Endothelial cell of umbilical vein (primary cell): ENCODE results near the gene SCG3. TPM values are rescaled to one million over a fixed set of nuclear protein-coding genes. Genes with fewer than 3 reads are reported as not detected.

ENCODE experiments used
- Bru-seq: library from RNA; stranded (reverse); fragments of 400-500 nt; gene quantifications from one replicate; lab custom pipeline; 2021; lab: Mats Ljungman, UMichigan
- BruChase-seq, 2 experiments: library from RNA; stranded (reverse); fragments of 400-500 nt; gene quantifications; one replicate each; lab custom pipeline; 2021; lab: Mats Ljungman, UMichigan
- BruUV-seq: library from RNA; stranded (reverse); fragments of 400-500 nt; replicated peaks from 2 replicates; lab custom pipeline; 2021; lab: Mats Ljungman, UMichigan
- CTCF ChIA-PET: fragments of 300-600, 350-600 bp; sonication (Branson Sonifier 250); formaldehyde crosslinking; loops from one replicate; lab custom pipeline; 2021; ENCODE audit warnings: antibody characterized with exemption, inconsistent platforms; lab: Charles Lee
- POLR2A ChIA-PET: fragments of 300-600, 350-600 bp; sonication (Branson Sonifier 250); formaldehyde crosslinking; loops from one replicate; lab custom pipeline; 2021; ENCODE audit warnings: antibody characterized with exemption, inconsistent platforms; lab: Charles Lee
- DNase-seq: peaks from one replicate; pipeline ENCODE4 v3.0.0-alpha.2; 2011; ENCODE audit warnings: low read depth, low spot score
- FAIRE-seq: peaks from 2 replicates; lab custom pipeline; 2011; peaks lifted over from hg19 to GRCh38; lab: Jason Lieb, UNC
- H2AFZ ChIP-seq: 2 replicates; pipeline ENCODE4 v1.6.0; 2012; ENCODE audit warnings: low read depth, low read length, control low read depth, inconsistent platforms
- H3K27ac ChIP-seq: 2 replicates; pipeline ENCODE4 v1.5.1; 2011; ENCODE audit warnings: low read depth, mild to moderate bottlenecking, control low read depth, low read length, moderate library complexity; ENCODE audit not compliant: insufficient read depth
- H3K27me3 ChIP-seq, 2 experiments: 2 replicates each; pipeline versions ENCODE4 v1.6.0 to v1.6.1; 2011; ENCODE audit warnings: low read length in 2 of 2, mixed read lengths in 1 of 2; ENCODE audit not compliant: control insufficient read depth in 2 of 2, insufficient read depth in 2 of 2
- H3K36me3 ChIP-seq, 2 experiments: 2 replicates in 1 of 2; 3 replicates in 1 of 2; pipeline ENCODE4 v1.5.1; 2011; ENCODE audit warnings: low read length in 2 of 2, mild to moderate bottlenecking in 1 of 2, moderate library complexity in 1 of 2; ENCODE audit not compliant: control insufficient read depth in 2 of 2, insufficient read depth in 2 of 2; ENCODE audit errors: extremely low read depth in 1 of 2
- H3K4me1 ChIP-seq: 3 replicates; pipeline ENCODE4 v1.5.1; 2011; ENCODE audit warnings: mild to moderate bottlenecking, low read length; ENCODE audit not compliant: control insufficient read depth, insufficient read depth; ENCODE audit errors: extremely low read depth
- H3K4me2 ChIP-seq: 2 replicates; pipeline ENCODE4 v1.6.1; 2011; ENCODE audit warnings: low read length, control low read depth, mixed read lengths; ENCODE audit not compliant: insufficient read depth
- H3K4me3 ChIP-seq, 3 experiments: fragments of 200-600 bp in 1 of 3; sonication (generic), shearing (Covaris generic) in 1 of 3; replicated peaks in 1 of 3; 2 replicates each; pipeline ENCODE4 v1.5.1; 2011 to 2016; ENCODE audit warnings: control low read depth in 3 of 3, low read length in 3 of 3, mild to moderate bottlenecking in 2 of 3, inconsistent platforms in 1 of 3, low read depth in 1 of 3, moderate library complexity in 1 of 3; ENCODE audit not compliant: insufficient read depth in 1 of 3
- H3K79me2 ChIP-seq: 2 replicates; pipeline ENCODE4 v1.6.0; 2012; ENCODE audit warnings: low read length, inconsistent platforms; ENCODE audit not compliant: control insufficient read depth, insufficient read depth
- H3K9ac ChIP-seq: replicated peaks from 2 replicates; pipeline ENCODE3; 2011; ENCODE audit warnings: low read length, control low read depth; ENCODE audit not compliant: insufficient read depth; ENCODE audit errors: extremely low read depth
- H3K9me1 ChIP-seq: replicated peaks from 3 replicates; pipeline ENCODE4 v1.6.0; 2011; ENCODE audit warnings: mild to moderate bottlenecking, low read length; ENCODE audit not compliant: control insufficient read depth, insufficient read depth; ENCODE audit errors: extremely low read depth
- H3K9me3 ChIP-seq: replicated peaks from 2 replicates; pipeline ENCODE4 v1.5.1; 2012; ENCODE audit warnings: low read length, inconsistent platforms; ENCODE audit not compliant: control insufficient read depth, insufficient read depth
- H4K20me1 ChIP-seq: replicated peaks from 2 replicates; pipeline ENCODE3; 2011; ENCODE audit warnings: mild to moderate bottlenecking, low read length; ENCODE audit not compliant: control insufficient read depth, insufficient read depth; ENCODE audit errors: extremely low read depth
- CTCF ChIP-seq, 2 donors: IDR thresholded peaks; 1 replicate in 1 of 2; 2 replicates in 1 of 2; pipeline ENCODE4 v1.5.1; 2011; ENCODE audit warnings: low read length in 2 of 2, mild to moderate bottlenecking in 2 of 2, moderate library complexity in 2 of 2, control low read depth in 1 of 2, inconsistent platforms in 1 of 2, low read depth in 1 of 2; ENCODE audit not compliant: insufficient read depth in 1 of 2; ENCODE audit errors: extremely low read depth in 1 of 2
- FOS ChIP-seq: IDR thresholded peaks from 2 replicates; pipeline ENCODE4 v1.6.1; 2011; ENCODE audit warnings: mild to moderate bottlenecking, low read length, moderate library complexity, borderline replicate concordance; ENCODE audit not compliant: insufficient read depth
- GATA2 ChIP-seq: IDR thresholded peaks from 2 replicates; pipeline ENCODE4 v1.7.0; 2011; ENCODE audit warnings: low read depth, mild to moderate bottlenecking, moderate library complexity, mixed read lengths, low read length; ENCODE audit not compliant: insufficient read length, insufficient read depth
- JUN ChIP-seq: IDR thresholded peaks from 2 replicates; pipeline ENCODE4 v1.6.1; 2011; ENCODE audit warnings: borderline replicate concordance, low read depth; ENCODE audit not compliant: insufficient read length, insufficient read depth
- MAX ChIP-seq: IDR thresholded peaks from 2 replicates; pipeline ENCODE4 v1.6.1; 2011; ENCODE audit not compliant: insufficient read depth, insufficient read length
- POLR2A ChIP-seq: IDR thresholded peaks from 2 replicates; pipeline ENCODE4 v1.6.1; 2012; ENCODE audit warnings: low read depth, mild to moderate bottlenecking, control low read depth, low read length
- dilution Hi-C: fragments of 300-500 bp; cut with MboI; formaldehyde crosslinking; loops from one replicate; pipeline ENCODE4 v1.15.0; 2019; ENCODE audit warnings: low sequenced_read_pairs; ENCODE audit not compliant: extremely low pct_ligation_motif_present
- intact Hi-C: fragments of 100-400 bp; cut with micrococcal nuclease; formaldehyde crosslinking; loops from one replicate; pipeline ENCODE4 v1.10.0; 2022
- long read RNA-seq: library from polyadenylated mRNA; stranded (forward); transcript quantifications from one replicate; pipeline ENCODE4 v2.0.0, GENCODE V29; 2021
- polyA minus RNA-seq, 3 experiments: library from RNA; depleted of rRNA, polyadenylated mRNA; stranded (reverse); fragments of >200 nt; gene quantifications; 1 replicate in 1 of 3; 2 replicates in 2 of 3; pipeline ENCODE4 v1.2.3, GENCODE V29; 2011
- polyA plus RNA-seq, 4 experiments: library from polyadenylated mRNA; depleted of rRNA in 3 of 4; stranded (reverse) in 3 of 4; unstranded in 1 of 4; fragments of >200 nt; gene quantifications; 2 replicates each; pipeline versions ENCODE4 v1.2.1 to v1.2.3, GENCODE V29; 2011 to 2012; ENCODE audit warnings: missing spikeins in 1 of 4
- total RNA-seq: library from RNA; stranded (reverse); gene quantifications from 2 replicates; pipeline ENCODE4 v1.2.3, GENCODE V29; 2021

The SCG3 gene
- total RNA-seq = not detected in 2 replicates
- polyA plus RNA-seq = not detected in 2 replicates
- not detected in 2 replicates for polyA plus RNA-seq (2011; cell fraction: cytosol; rRNA removed)
- not detected in 2 replicates for polyA plus RNA-seq (2011; cell fraction: nucleus; rRNA removed)
- polyA plus RNA-seq (2012) = not detected in 2 replicates
- polyA minus RNA-seq = 0.08 and 0.15 TPM in 2 replicates
- not detected for polyA minus RNA-seq (2011; cell fraction: cytosol; rRNA and poly(A)+ RNA removed)
- not detected in 2 replicates for polyA minus RNA-seq (2011; cell fraction: nucleus; rRNA and poly(A)+ RNA removed)
- percentile 5 among the genes with signal in this experiment for Bru-seq, nascent RNA
- percentile 3 among the genes with signal in this experiment for BruChase-seq, experiment 1, labeled RNA remaining after a 6-hour chase
- BruChase-seq, experiment 2, labeled RNA remaining after a 2-hour chase = not detected
- long read RNA-seq = 0 reads

- H3K9ac ChIP-seq = no peak within 1 kb of the TSS
- intact Hi-C loops (no loop called here), dilution Hi-C loops (no loop called here)
- peak; percentile 63 for DNase-seq
- no peaks in the 10 kb centered on the region for H3K79me2 ChIP-seq
- no peaks in the 10 kb centered on the region for H3K9me1 ChIP-seq
- H3K27me3 ChIP-seq = peaks cover 0 to 34% of the 10 kb centered on the region in 2 experiments
- BruUV-seq = no TSS peak
- H2AFZ ChIP-seq = no peak within 1 kb of the TSS
- no peak within 1 kb of the TSS for H3K4me3 ChIP-seq
- ChIA-PET POLR2A (no interaction called here), CTCF (interaction anchor here (0.8 to 2.0 kb wide), 7 partner anchors 9 to 95 kb away, joined by 3 to 6 read pairs (median 3); partner anchors contain the start of genes DMXL2 and LYSMD2)
- peak; percentile 64 for FAIRE-seq
- no peak within 1 kb of the TSS for H3K27ac ChIP-seq
- no peaks in the 10 kb centered on the region for H3K36me3 ChIP-seq
- no peaks in the 10 kb centered on the region for H3K4me1 ChIP-seq
- H3K9me3 ChIP-seq = no peaks in the 10 kb centered on the region
- TF ChIP-seq POLR2A = no peak
- TF ChIP-seq GATA2 = no peak
- no peak for TF ChIP-seq MAX
- no peak for TF ChIP-seq JUN
- H4K20me1 ChIP-seq = no peaks in the 10 kb centered on the region
- H3K4me2 ChIP-seq = no peak within 1 kb of the TSS
Observed at GRCh38 chr15:51681303-51681963, at the start of gene SCG3. Gene SCG3, plus strand, starts transcription at chr15:51681503. Its CDS starts 253 bp downstream, at chr15:51681756.

- H3K4me3 ChIP-seq = no peak overlapping the region
- H3K27ac ChIP-seq = no peak overlapping the region
- no peaks in the 10 kb centered on the region for H3K36me3 ChIP-seq
- H3K4me2 ChIP-seq = no peak overlapping the region
- intact Hi-C loops = no loop called here
- H4K20me1 ChIP-seq = no peaks in the 10 kb centered on the region
- ChIA-PET POLR2A (no interaction called here), CTCF (interaction anchor here (2.1 to 2.3 kb wide), 2 partner anchors 15 to 142 kb away, joined by 8 to 9 read pairs; no protein-coding TSS in a partner anchor)
- no peak overlapping the region for H3K9ac ChIP-seq
- H2AFZ ChIP-seq = no peak overlapping the region
- H3K27me3 ChIP-seq = peaks cover 0 to 5% of the 10 kb centered on the region in 2 experiments
- dilution Hi-C loops = no loop called here
- DNase-seq (no peak), FAIRE-seq (no peak)
- H3K9me3 ChIP-seq = no peaks in the 10 kb centered on the region
- H3K9me1 ChIP-seq = no peaks in the 10 kb centered on the region
- no peaks in the 10 kb centered on the region for H3K79me2 ChIP-seq
- BruUV-seq = no TSS peak
- H3K4me1 ChIP-seq = no peaks in the 10 kb centered on the region
- no peak for TF ChIP-seq JUN
- no peak for TF ChIP-seq POLR2A
- no peak for TF ChIP-seq MAX
- no peak for TF ChIP-seq GATA2
- TF ChIP-seq CTCF (IDR thresholded peaks at IDR 0.05; ENCODE audit: extremely low read depth in 1 of 2, insufficient read depth in 1 of 2, low read depth in 1 of 2, low read length in 2 of 2) = no peak
- TF ChIP-seq FOS = no peak
Observed at GRCh38 chr15:51634591-51635198, 46.6 kb upstream of the SCG3 start.
